ENCODE measurements around the gene MRPL21. TPM values are rescaled to one million over a fixed set of nuclear protein-coding genes. Genes with fewer than 3 reads are reported as not detected.
A peak's percentile ranks its signal among the peaks of the same experiment; 100 is the strongest.

Gene MRPL21
- total and polyA plus RNA-seq, 2 of the 8 experiments (the other 6 are each of a cell fraction or from before 2014, with no cell fraction given) = 102 to 107 TPM

DNA sequence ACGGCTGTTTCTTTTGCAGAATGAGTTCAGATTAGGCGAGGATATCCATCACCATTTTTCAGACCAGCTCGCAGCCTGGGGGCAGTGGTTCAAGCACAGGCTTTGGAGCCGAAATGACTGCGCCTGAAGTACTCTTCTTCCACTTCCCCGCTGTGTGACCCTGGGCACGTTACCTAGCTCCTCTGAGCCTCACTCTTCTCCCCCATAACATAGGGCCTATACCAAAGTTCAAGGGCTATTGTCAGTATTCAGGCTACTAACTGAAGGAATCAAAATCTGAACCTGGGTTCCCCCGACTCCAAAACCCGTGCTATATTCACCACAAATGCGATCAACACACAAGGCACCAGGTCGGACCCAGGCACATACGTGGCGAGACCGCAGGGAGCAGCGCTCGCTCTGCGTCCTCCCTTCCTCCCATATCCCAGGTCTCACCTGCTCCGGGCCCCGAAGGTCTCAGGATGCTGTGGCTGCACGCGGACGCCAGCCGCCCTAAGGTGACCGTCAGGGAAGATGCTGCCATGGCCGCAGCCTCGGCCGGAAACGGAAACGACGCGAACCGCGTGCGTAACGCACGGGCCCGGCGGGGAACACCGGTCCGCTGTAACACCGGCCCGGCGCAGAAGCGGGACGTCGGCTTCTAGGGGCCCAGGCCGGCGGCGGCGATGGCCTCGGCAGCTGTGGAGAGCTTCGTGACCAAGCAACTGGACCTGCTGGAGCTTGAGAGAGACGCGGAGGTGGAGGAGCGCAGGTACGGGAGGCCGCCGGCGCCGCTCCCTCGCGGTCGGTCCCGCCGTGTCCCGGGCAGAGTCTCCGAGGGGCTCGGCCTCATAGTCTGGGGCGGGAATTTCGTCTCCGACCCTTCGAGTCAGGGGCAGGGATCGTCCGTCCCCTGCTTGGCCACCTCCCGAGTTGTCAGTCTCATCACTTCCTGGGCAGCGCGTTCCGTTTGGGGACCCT lies at the start of gene MRPL21, which contains the start of gene IGHMBP2 (continued):
- TF ChIP-seq CTBP2 (IDR thresholded peaks at IDR 0.05; ENCODE audit: borderline replicate concordance, insufficient read depth, insufficient read length, low read length) (peak; percentile 32), BCL11A (IDR thresholded peaks at IDR 0.05; ENCODE audit: low read depth in 2 of 2, low read length in 2 of 2) (no peak), SIRT6 (IDR thresholded peaks at IDR 0.05; ENCODE audit: low read length) (no peak), SIX5 (IDR thresholded peaks at IDR 0.05; ENCODE audit: low read depth, low read length) (peak; percentile 35; the same call in 1 of the 2 replicates), CBX8 (IDR thresholded peaks at IDR 0.05; ENCODE audit: borderline replicate concordance, low read depth, low read length) (no peak), SUZ12 (IDR thresholded peaks at IDR 0.05; ENCODE audit: low read length) (no peak), SRF (IDR thresholded peaks at IDR 0.05; ENCODE audit: low read depth, low read length) (peak; percentile 71), RNF2 (IDR thresholded peaks at IDR 0.05; ENCODE audit: borderline replicate concordance, low read depth, low read length, missing control alignments, poor library complexity, severe bottlenecking) (no peak), CBX5 (IDR thresholded peaks at IDR 0.05; ENCODE audit: low read depth, low read length) (no peak), BACH1 (IDR thresholded peaks at IDR 0.05; ENCODE audit: low read length) (no peak), CHD1 (IDR thresholded peaks at IDR 0.05; ENCODE audit: low read depth, low read length) (no peak), TCF12 (IDR thresholded peaks at IDR 0.05; ENCODE audit: low read depth, low read length) (no peak), BRCA1 (IDR thresholded peaks at IDR 0.05; ENCODE audit: low read depth, low read length) (no peak; the same call in 1 of the 2 replicates), NRF1 (IDR thresholded peaks at IDR 0.05; ENCODE audit: low read depth, low read length) (no peak), SAP30 (IDR thresholded peaks at IDR 0.05; ENCODE audit: insufficient read depth, insufficient replicate concordance, low read length) (peak; percentile 66), POLR2AphosphoS5 (IDR thresholded peaks at IDR 0.05; ENCODE audit: low read depth, low read length) (peak; percentile 91), KDM1A (IDR thresholded peaks at IDR 0.05; ENCODE audit: borderline replicate concordance, low read length) (no peak), EZH2 (IDR thresholded peaks at IDR 0.05; ENCODE audit: low read depth, low read length, severe bottlenecking) (no peak), GTF2F1 (IDR thresholded peaks at IDR 0.05; ENCODE audit: borderline replicate concordance, low read depth, low read length) (peak; percentile 67; the same call in 1 of the 2 replicates), POU5F1 (IDR thresholded peaks at IDR 0.05; ENCODE audit: low read depth, low read length) (0 out of 2 replicates have a peak, but pooled peaks have one; percentile 12), JUN (IDR thresholded peaks at IDR 0.05; ENCODE audit: low read depth, low read length) (0 out of 2 replicates have a peak, but pooled peaks have one; percentile 25), YY1 (IDR thresholded peaks at IDR 0.05; ENCODE audit: low read depth, low read length) (peak; percentile 94)
- TF ChIP-seq, protein P1, sequence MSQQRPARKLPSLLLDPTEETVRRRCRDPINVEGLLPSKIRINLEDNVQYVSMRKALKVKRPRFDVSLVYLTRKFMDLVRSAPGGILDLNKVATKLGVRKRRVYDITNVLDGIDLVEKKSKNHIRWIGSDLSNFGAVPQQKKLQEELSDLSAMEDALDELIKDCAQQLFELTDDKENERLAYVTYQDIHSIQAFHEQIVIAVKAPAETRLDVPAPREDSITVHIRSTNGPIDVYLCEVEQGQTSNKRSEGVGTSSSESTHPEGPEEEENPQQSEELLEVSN (IDR thresholded peaks at IDR 0.05) = peak; percentile 84
